GM19240 (cell line): ENCODE measurements around the gene RUNDC3A.
A peak's percentile ranks its signal among the peaks of the same experiment; 100 is the strongest.
"Not testable (repeated sequence)": the region's sequence is repeated elsewhere in the genome, so short reads cannot be mapped to it uniquely, and the experiment has no call there.

ENCODE experiments used
- DNase-seq: peaks from one replicate; pipeline ENCODE4 v3.0.0; 2011; ENCODE audit warnings: low spot score; ENCODE audit not compliant: insufficient read length

The RUNDC3A gene

GRCh38 chr17:44358066-44358465 is 49.7 kb downstream of the RUNDC3A start:
- no peak for DNase-seq

GRCh38 chr17:44359006-44359405 is 50.6 kb downstream of the RUNDC3A start:
- no peak for DNase-seq

- DNase-seq: no peak
Measured at GRCh38 chr17:44359458-44360143, 51.2 kb downstream of the RUNDC3A start.

- no peak for DNase-seq
Measured at GRCh38 chr17:44360144-44360533, 51.7 kb downstream of the RUNDC3A start.

- no peak for DNase-seq
Measured at GRCh38 chr17:44360826-44361225, 52.4 kb downstream of the RUNDC3A start.

GRCh38 chr17:44361292-44362260 is 53.2 kb downstream of the RUNDC3A start:
- DNase-seq: no peak

GRCh38 chr17:44362459-44362948 is 54.1 kb downstream of the RUNDC3A start:
- no peak for DNase-seq

- no peak for DNase-seq
Measured at GRCh38 chr17:44362949-44363612, 54.7 kb downstream of the RUNDC3A start.

GRCh38 chr17:44363613-44364159 is 55.3 kb downstream of the RUNDC3A start, which contains the start of gene FAM171A2:
FAM171A2 (minus strand) TSS chr17:44363853; CDS start chr17:44363714, 139 bp downstream.
- peak; percentile 90 for DNase-seq

GRCh38 chr17:44365051-44365450 is 56.6 kb downstream of the RUNDC3A start:
- not testable (repeated sequence) for DNase-seq

GRCh38 chr17:44367231-44367979 is 59.0 kb downstream of the RUNDC3A start:
- no peak for DNase-seq
